Brain microvascular endothelial cell (primary cell): ENCODE results near the gene MAST3.

Experiments
- DNase-seq: peaks from one replicate; pipeline ENCODE4 v3.0.0-alpha.2; 2020
- H3K27ac ChIP-seq: fragments of 250-450 bp; sonication (Bioruptor Pico); 2 replicates; pipeline ENCODE4 v1.5.1; 2020; ENCODE audit warnings: mild to moderate bottlenecking, moderate library complexity
- H3K27me3 ChIP-seq: fragments of 250-450 bp; sonication (Bioruptor Pico); replicated peaks from 2 replicates; pipeline ENCODE4 v1.5.1; 2020; ENCODE audit warnings: mild to moderate bottlenecking
- H3K36me3 ChIP-seq: fragments of 250-450 bp; sonication (Bioruptor Pico); replicated peaks from 2 replicates; pipeline ENCODE4 v1.5.1; 2020; ENCODE audit warnings: mild to moderate bottlenecking
- H3K4me3 ChIP-seq: 2 replicates; pipeline ENCODE4 v1.5.1; 2011; ENCODE audit warnings: low read depth, mild to moderate bottlenecking, control low read depth, low read length, moderate library complexity
- in situ Hi-C: cut with HindIII; loops from 2 replicates; pipeline ENCODE4 v1.10.0; 2017; ENCODE audit warnings: low sequenced_read_pairs, low pct_ligation_motif_present
- TF ChIP-seq, protein P1 (sequence below): IDR thresholded peaks from 2 replicates; pipeline ENCODE4 v1.5.1; 2011; ENCODE audit warnings: low read depth, mild to moderate bottlenecking, moderate library complexity, low read length, control low read depth, inconsistent platforms; ENCODE audit errors: missing control alignments

MAST3 gene

DNA sequence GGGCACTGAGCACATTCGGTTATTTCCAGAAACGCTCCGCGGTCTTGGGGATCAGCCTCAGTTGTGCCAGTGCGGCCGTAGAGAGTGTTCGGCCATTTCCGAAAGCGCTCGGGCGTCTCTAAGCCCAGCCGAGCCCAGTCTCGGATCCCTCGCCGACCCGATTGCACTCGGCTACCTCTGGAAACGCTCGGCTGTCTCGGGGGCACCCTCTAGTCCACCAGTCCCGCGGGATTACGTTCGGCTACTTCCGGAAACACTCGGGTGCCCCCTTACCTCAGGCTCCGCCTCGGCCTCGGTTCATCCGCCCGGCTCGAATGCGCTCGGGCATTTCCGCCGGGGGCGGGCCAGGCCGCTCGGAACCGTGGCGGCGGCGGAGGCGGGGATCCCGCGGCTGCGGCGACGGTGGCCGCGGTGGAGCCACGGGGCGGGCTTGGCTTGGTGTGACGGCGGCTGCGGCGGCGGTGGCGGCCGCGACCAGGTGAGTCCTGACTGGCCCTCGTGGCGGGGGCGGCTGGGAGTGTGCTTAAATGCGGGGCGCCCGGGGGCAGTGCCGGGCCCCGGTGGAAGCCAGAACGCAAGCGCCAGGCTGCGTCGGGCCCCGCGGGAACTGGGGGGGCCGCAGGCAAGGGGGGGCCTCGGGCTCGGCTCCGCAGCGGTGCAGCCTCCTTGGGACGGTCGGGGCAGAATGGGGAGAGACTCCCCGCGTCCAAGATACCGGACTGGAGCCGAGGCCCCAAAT lies 55.4 kb downstream of the MAST3 start, which contains the start of gene PIK3R2:
PIK3R2 (plus strand) TSS at position 347 of the 739 bp plus-strand sequence. CDS start 2,717 bp downstream, outside the sequence.
- H3K36me3 ChIP-seq, result peaks cover 2% of the 10 kb centered on the region
- in situ Hi-C loops, result no loop called here
- TF ChIP-seq, protein P1, sequence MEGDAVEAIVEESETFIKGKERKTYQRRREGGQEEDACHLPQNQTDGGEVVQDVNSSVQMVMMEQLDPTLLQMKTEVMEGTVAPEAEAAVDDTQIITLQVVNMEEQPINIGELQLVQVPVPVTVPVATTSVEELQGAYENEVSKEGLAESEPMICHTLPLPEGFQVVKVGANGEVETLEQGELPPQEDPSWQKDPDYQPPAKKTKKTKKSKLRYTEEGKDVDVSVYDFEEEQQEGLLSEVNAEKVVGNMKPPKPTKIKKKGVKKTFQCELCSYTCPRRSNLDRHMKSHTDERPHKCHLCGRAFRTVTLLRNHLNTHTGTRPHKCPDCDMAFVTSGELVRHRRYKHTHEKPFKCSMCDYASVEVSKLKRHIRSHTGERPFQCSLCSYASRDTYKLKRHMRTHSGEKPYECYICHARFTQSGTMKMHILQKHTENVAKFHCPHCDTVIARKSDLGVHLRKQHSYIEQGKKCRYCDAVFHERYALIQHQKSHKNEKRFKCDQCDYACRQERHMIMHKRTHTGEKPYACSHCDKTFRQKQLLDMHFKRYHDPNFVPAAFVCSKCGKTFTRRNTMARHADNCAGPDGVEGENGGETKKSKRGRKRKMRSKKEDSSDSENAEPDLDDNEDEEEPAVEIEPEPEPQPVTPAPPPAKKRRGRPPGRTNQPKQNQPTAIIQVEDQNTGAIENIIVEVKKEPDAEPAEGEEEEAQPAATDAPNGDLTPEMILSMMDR, result no peak
- no peaks in the 10 kb centered on the region for H3K27me3 ChIP-seq
- DNase-seq, result peak; percentile 99
- H3K27ac ChIP-seq, result peak within 1 kb of the TSS; percentile 85
- peak within 1 kb of the TSS; percentile 88 for H3K4me3 ChIP-seq

DNA sequence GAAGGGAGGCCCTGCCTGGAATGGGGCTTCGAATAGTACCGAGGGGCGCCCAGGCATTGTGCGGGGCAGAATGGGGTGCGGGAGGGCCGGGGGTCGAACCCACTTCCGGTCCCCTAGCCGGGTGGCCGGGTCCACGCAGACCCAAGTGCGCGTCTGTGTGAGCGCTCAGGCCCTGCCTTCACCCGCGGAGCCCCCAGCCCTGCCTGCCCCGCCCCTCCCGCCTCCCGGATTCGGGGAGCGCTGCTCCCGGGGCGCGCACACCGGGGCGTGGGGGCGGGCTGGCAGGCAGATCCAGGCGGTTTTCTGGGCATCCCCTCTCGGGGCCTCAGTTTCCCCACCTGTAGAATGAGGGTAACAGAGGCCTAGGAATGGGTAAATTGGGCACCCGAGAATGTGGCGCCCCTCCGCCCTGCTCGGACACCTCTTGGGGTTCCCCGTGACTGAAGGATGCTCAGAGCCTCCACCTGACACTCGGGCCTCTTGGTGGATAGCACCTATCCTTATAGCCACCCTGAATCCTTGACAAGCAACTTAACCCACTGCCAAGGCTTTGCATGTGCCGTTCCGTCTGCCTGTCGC lies 56.1 kb downstream of the MAST3 start:
- DNase-seq, result no peak
- Histone ChIP-seq H3K27ac (peak overlapping the region; percentile 78), H3K4me3 (peak overlapping the region; percentile 88), H3K36me3 (peaks cover 2% of the 10 kb centered on the region), H3K27me3 (no peaks in the 10 kb centered on the region)
- TF ChIP-seq, protein P1, result no peak
- in situ Hi-C loops, result no loop called here

DNA sequence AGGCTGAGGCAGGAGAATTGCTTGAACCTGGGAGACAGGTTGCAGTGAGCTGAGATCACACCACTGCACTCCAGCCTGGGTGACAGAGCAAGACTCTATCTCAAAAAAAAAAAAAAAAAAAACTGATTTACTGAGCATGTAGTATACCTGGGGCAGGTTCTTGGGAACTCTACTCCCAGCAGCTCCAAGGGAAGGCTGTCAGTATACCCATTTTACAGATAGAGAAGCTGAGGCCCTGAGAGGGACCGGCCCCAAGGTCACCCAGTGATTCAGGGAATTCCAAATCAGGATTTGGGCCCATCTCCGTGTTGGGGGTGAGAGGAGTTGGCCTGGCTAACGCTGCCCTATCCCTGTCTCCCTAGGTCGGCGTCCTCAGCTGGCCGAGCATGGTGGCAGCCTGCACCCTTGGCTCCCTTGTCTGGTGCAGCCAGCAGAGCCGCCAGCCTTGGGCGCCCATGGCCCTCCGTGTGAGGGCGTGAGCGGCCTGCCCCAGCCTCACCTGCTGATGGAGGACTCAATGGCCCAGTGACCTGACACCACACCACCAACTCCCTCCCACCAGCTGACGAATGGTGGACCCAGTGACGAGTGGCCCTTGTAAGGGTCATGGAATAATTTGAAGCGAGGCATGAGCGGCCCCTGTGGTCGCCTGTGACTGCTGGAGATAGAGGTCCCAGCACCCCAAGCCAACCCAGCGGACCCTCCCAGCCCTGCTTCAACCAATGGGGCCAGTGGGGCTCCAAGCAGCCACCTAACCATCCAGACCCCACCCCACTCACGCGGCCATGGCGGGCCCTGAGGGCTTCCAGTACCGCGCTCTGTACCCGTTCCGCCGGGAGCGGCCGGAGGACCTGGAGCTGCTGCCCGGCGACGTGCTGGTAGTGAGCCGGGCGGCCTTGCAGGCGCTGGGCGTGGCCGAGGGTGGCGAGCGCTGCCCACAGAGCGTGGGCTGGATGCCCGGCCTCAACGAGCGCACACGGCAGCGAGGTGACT lies 57.8 kb downstream of the MAST3 start:
- H3K4me3 ChIP-seq, result no peak overlapping the region
- H3K36me3 ChIP-seq, result peaks cover 6% of the 10 kb centered on the region
- DNase-seq, result no peak
- in situ Hi-C loops, result no loop called here
- no peaks in the 10 kb centered on the region for H3K27me3 ChIP-seq
- H3K27ac ChIP-seq, result no peak overlapping the region
- TF ChIP-seq, protein P1, result no peak

DNA sequence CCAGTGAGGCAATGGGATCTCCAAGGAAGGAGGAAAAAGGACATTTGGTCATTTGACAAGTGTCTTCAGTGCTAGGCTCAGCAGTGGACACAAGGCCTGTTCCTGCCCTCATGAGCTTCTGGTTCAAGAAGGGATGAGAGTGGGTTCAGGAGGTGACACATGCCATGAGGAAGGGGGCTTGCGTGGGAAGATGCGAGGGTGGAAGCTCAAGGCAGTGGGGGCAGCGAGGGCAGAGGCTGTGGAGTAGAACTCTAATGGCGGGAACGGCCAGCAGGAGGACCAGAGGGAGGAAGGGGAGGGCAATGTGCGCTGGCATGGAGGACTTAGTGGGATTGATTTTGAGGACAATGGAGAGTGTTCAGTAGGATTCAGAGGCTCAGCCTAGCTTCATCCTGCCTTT lies 58.7 kb downstream of the MAST3 start:
- Histone ChIP-seq H3K36me3 (peaks cover 6% of the 10 kb centered on the region), H3K27ac (no peak overlapping the region), H3K4me3 (no peak overlapping the region), H3K27me3 (no peaks in the 10 kb centered on the region)
- in situ Hi-C loops, result no loop called here
- TF ChIP-seq, protein P1, result peak; percentile 11
- DNase-seq, result no peak

DNA sequence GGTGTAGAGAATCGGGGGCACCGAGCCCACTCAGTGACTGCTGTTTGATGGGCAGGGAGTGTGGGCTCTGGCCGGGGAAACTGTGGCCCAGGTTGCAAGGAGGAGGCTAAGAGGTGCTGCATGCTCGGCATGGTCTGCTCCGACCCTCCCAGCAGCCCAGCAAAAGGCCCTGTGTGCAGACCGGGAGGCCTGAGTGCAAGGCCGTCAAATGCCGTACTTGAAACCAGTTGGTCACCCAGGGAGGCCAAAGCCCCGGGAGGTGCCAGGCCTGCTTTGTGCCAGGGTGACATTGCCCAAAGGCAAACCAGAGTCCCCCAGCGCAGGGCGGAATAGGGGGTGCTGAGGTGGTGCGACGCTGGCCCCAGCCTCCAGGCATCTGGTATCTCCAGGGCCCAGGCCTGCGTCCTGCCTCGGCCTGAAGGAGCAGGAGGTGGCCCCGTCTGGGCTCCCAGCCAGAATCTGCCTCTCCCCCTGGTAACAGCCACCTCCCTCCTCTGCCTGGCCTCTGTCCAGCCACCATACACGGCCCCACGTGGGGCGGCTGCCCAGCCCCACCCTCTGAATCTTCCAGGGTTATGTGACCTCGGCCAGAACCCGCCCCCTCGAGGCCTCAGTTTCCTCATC lies 59.4 kb downstream of the MAST3 start:
- TF ChIP-seq, protein P1, result no peak
- Histone ChIP-seq H3K4me3 (no peak overlapping the region), H3K27ac (no peak overlapping the region), H3K36me3 (peaks cover 6% of the 10 kb centered on the region), H3K27me3 (no peaks in the 10 kb centered on the region)
- in situ Hi-C loops, result no loop called here
- DNase-seq, result peak; percentile 77
